Measurements from ENCODE around the gene YAP1.

The YAP1 gene

GRCh38 chr11:102120437-102120973 is 10.3 kb downstream of the YAP1 start:
- TF ChIP-seq CSRNP3 (CRISPR knock-in tag; IDR thresholded peaks at IDR 0.05): no peak
- no peak for TF ChIP-seq TSHZ2 (CRISPR knock-in tag; IDR thresholded peaks at IDR 0.05)
- TF ChIP-seq GLIS3 (CRISPR knock-in tag; IDR thresholded peaks at IDR 0.05): no peak
- TF ChIP-seq CREB5 (CRISPR knock-in tag; IDR thresholded peaks at IDR 0.05; ENCODE audit: low read depth): no peak
- TF ChIP-seq ZNF70 (CRISPR knock-in tag; IDR thresholded peaks at IDR 0.05): no peak
- TF ChIP-seq TOX (CRISPR knock-in tag; IDR thresholded peaks at IDR 0.05; ENCODE audit: borderline replicate concordance): no peak
- no peak for TF ChIP-seq BACH2 (CRISPR knock-in tag; IDR thresholded peaks at IDR 0.05; ENCODE audit: borderline replicate concordance)
- no peak for TF ChIP-seq OSR1 (CRISPR knock-in tag; IDR thresholded peaks at IDR 0.05)
- TF ChIP-seq PATZ1 (CRISPR knock-in tag; IDR thresholded peaks at IDR 0.05; ENCODE audit: borderline replicate concordance): no peak
- no peak for TF ChIP-seq ESRRG (CRISPR knock-in tag; IDR thresholded peaks at IDR 0.05)
- TF ChIP-seq ZFP3 (CRISPR knock-in tag; IDR thresholded peaks at IDR 0.05): no peak
- TF ChIP-seq TCF4 (CRISPR knock-in tag; IDR thresholded peaks at IDR 0.05; ENCODE audit: borderline replicate concordance): no peak
- TF ChIP-seq CSDC2 (CRISPR knock-in tag; IDR thresholded peaks at IDR 0.05): no peak
- no peak for TF ChIP-seq SNAI2 (CRISPR knock-in tag; IDR thresholded peaks at IDR 0.05)
- no peak for TF ChIP-seq ZNF565 (CRISPR knock-in tag; conservative IDR thresholded peaks at IDR 0.05; ENCODE audit: low read depth)
- no peak for TF ChIP-seq ZNF8 (CRISPR knock-in tag; IDR thresholded peaks at IDR 0.05)
- peak; percentile 62 for ATAC-seq

- ATAC-seq: 0 out of 3 replicates have a peak, but pooled peaks have one; percentile 16
- no peak for TF ChIP-seq ZNF8 (CRISPR knock-in tag; IDR thresholded peaks at IDR 0.05)
- no peak for TF ChIP-seq ZNF70 (CRISPR knock-in tag; IDR thresholded peaks at IDR 0.05)
- TF ChIP-seq TSHZ2 (CRISPR knock-in tag; IDR thresholded peaks at IDR 0.05): no peak
- no peak for TF ChIP-seq ISL1 (CRISPR knock-in tag; IDR thresholded peaks at IDR 0.05)
- no peak for TF ChIP-seq ARNTL (CRISPR knock-in tag; IDR thresholded peaks at IDR 0.05; ENCODE audit: borderline replicate concordance, low read depth)
- no peak for TF ChIP-seq CSRNP3 (CRISPR knock-in tag; IDR thresholded peaks at IDR 0.05)
- TF ChIP-seq ESRRG (CRISPR knock-in tag; IDR thresholded peaks at IDR 0.05): no peak
- no peak for TF ChIP-seq TOX (CRISPR knock-in tag; IDR thresholded peaks at IDR 0.05; ENCODE audit: borderline replicate concordance)
- TF ChIP-seq BACH2 (CRISPR knock-in tag; IDR thresholded peaks at IDR 0.05; ENCODE audit: borderline replicate concordance): no peak
- TF ChIP-seq SNAI2 (CRISPR knock-in tag; IDR thresholded peaks at IDR 0.05): no peak
- no peak for TF ChIP-seq ZFP30 (CRISPR knock-in tag; IDR thresholded peaks at IDR 0.05)
- TF ChIP-seq ZFP3 (CRISPR knock-in tag; IDR thresholded peaks at IDR 0.05): no peak
- no peak for TF ChIP-seq ZC3H10 (CRISPR knock-in tag; IDR thresholded peaks at IDR 0.05)
- no peak for TF ChIP-seq PATZ1 (CRISPR knock-in tag; IDR thresholded peaks at IDR 0.05; ENCODE audit: borderline replicate concordance)
- no peak for TF ChIP-seq OSR1 (CRISPR knock-in tag; IDR thresholded peaks at IDR 0.05)
- TF ChIP-seq GLIS3 (CRISPR knock-in tag; IDR thresholded peaks at IDR 0.05): no peak
- TF ChIP-seq CREB5 (CRISPR knock-in tag; IDR thresholded peaks at IDR 0.05; ENCODE audit: low read depth): no peak
Measured at GRCh38 chr11:102121329-102121728, 11.1 kb downstream of the YAP1 start.

All from SK-N-SH treated with all-trans-retinoic acid at 6 μM for 48 hours (cell line).